ENCODE data around the gene COQ9. TPM values are rescaled to one million over a fixed set of nuclear protein-coding genes. Genes with fewer than 3 reads are reported as not detected.

The COQ9 gene
- total and polyA plus RNA-seq, 2 of the 4 experiments (the other 2 are of a cell fraction), result 57.9 to 58.5 TPM

- Histone ChIP-seq H4K91ac (ENCODE audit: insufficient read depth, low read depth, low read length) (no peak overlapping the region), H4K20me1 (ENCODE audit: insufficient read depth, low read length) (no peaks in the 10 kb centered on the region), H3K4ac (ENCODE audit: low read depth, low read length) (no peak overlapping the region), H2BK15ac (ENCODE audit: low read depth, low read length) (no peak overlapping the region), H3K4me1 (ENCODE audit: control insufficient read depth, insufficient read depth, low read length) (peaks cover 1% of the 10 kb centered on the region; the same call in 1 of the 2 replicates), H3K56ac (ENCODE audit: extremely low read depth, insufficient read depth, low read length) (no peak overlapping the region), H3K9me1 (ENCODE audit: insufficient read depth, low read length) (no peaks in the 10 kb centered on the region), H2AK5ac (ENCODE audit: low read depth, low read length) (no peak overlapping the region), H3K18ac (ENCODE audit: low read depth, low read length) (no peak overlapping the region), H2AFZ (replicated peaks; ENCODE audit: low read length, poor library complexity) (no peak overlapping the region), H3K23ac (ENCODE audit: low read depth, low read length) (no peak overlapping the region), H3K14ac (replicated peaks; ENCODE audit: low read depth, low read length) (no peak overlapping the region), H3K9me3 (ENCODE audit: control insufficient read depth, insufficient read depth, low read length) (no peaks in the 10 kb centered on the region), H3K27ac (ENCODE audit: insufficient read depth, low read length) (no peak overlapping the region), H3K4me2 (ENCODE audit: low read depth, low read length) (no peak overlapping the region), H2BK20ac (ENCODE audit: low read depth, low read length) (no peak overlapping the region), H3K4me3 (ENCODE audit: insufficient read depth, low read depth, low read length) (no peak overlapping the region), H3K79me1 (ENCODE audit: low read depth in 1 of 2, low read length in 2 of 2) (no peaks in the 10 kb centered on the region), H3K9ac (ENCODE audit: low read depth, low read length) (no peak overlapping the region), H3K27me3 (ENCODE audit: control insufficient read depth, insufficient read depth, low read length) (peaks cover 45% of the 10 kb centered on the region), H4K8ac (ENCODE audit: low read depth in 2 of 2, low read length in 2 of 2) (no peak overlapping the region), H3K36me3 (ENCODE audit: control insufficient read depth, insufficient read depth, low read length) (no peaks in the 10 kb centered on the region), H2BK5ac (ENCODE audit: low read depth, low read length, poor library complexity, severe bottlenecking) (no peak overlapping the region), H4K5ac (ENCODE audit: low read depth, low read length) (no peak overlapping the region), H2AK9ac (replicated peaks; ENCODE audit: low read depth, low read length, poor library complexity) (no peak overlapping the region), H2BK120ac (ENCODE audit: low read depth, low read length) (no peak overlapping the region)
- DNase-seq, result no peak
- intact Hi-C loops (cut with micrococcal nuclease) (no loop called here), dilution Hi-C loops (cut with HindIII; ENCODE audit: low sequenced_read_pairs, unreplicated experiment) (no loop called here), in situ Hi-C loops (cut with MboI; ENCODE audit: low sequenced_read_pairs) (loop anchor here (10.0 kb wide), 1 partner anchor 329 kb away; no protein-coding TSS in a partner anchor)
- TF ChIP-seq MAZ (IDR thresholded peaks at IDR 0.05; ENCODE audit: borderline replicate concordance, low read depth, low read length) (no peak), SMC3 (IDR thresholded peaks at IDR 0.05; ENCODE audit: low read depth, low read length) (no peak), CHD1 (IDR thresholded peaks at IDR 0.05; ENCODE audit: low read depth, low read length) (no peak), MAFK (IDR thresholded peaks at IDR 0.05; ENCODE audit: low read depth, low read length) (no peak), CEBPB (IDR thresholded peaks at IDR 0.05; ENCODE audit: low read depth, low read length) (no peak), BHLHE40 (IDR thresholded peaks at IDR 0.05; ENCODE audit: low read depth, low read length) (no peak), POLR2A (IDR thresholded peaks at IDR 0.05; ENCODE audit: low read depth, low read length) (no peak), RFX5 (IDR thresholded peaks at IDR 0.05; ENCODE audit: low read depth, low read length) (no peak), MXI1 (IDR thresholded peaks at IDR 0.05; ENCODE audit: borderline replicate concordance, low read depth, low read length) (no peak), FOS (IDR thresholded peaks at IDR 0.05; ENCODE audit: low read depth, low read length) (no peak), NFE2L2 (IDR thresholded peaks at IDR 0.05; ENCODE audit: low read depth, low read length) (no peak), RCOR1 (IDR thresholded peaks at IDR 0.05; ENCODE audit: insufficient replicate concordance, low read length) (no peak), RAD21 (IDR thresholded peaks at IDR 0.05; ENCODE audit: low read length) (no peak)
- TF ChIP-seq, protein P1, sequence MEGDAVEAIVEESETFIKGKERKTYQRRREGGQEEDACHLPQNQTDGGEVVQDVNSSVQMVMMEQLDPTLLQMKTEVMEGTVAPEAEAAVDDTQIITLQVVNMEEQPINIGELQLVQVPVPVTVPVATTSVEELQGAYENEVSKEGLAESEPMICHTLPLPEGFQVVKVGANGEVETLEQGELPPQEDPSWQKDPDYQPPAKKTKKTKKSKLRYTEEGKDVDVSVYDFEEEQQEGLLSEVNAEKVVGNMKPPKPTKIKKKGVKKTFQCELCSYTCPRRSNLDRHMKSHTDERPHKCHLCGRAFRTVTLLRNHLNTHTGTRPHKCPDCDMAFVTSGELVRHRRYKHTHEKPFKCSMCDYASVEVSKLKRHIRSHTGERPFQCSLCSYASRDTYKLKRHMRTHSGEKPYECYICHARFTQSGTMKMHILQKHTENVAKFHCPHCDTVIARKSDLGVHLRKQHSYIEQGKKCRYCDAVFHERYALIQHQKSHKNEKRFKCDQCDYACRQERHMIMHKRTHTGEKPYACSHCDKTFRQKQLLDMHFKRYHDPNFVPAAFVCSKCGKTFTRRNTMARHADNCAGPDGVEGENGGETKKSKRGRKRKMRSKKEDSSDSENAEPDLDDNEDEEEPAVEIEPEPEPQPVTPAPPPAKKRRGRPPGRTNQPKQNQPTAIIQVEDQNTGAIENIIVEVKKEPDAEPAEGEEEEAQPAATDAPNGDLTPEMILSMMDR (conservative IDR thresholded peaks at IDR 0.05; ENCODE audit: low read depth, low read length), result no peak
- TF ChIP-seq, protein P2, sequence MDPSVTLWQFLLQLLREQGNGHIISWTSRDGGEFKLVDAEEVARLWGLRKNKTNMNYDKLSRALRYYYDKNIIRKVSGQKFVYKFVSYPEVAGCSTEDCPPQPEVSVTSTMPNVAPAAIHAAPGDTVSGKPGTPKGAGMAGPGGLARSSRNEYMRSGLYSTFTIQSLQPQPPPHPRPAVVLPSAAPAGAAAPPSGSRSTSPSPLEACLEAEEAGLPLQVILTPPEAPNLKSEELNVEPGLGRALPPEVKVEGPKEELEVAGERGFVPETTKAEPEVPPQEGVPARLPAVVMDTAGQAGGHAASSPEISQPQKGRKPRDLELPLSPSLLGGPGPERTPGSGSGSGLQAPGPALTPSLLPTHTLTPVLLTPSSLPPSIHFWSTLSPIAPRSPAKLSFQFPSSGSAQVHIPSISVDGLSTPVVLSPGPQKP (IDR thresholded peaks at IDR 0.05; ENCODE audit: borderline replicate concordance, low read depth, low read length), result no peak
- TF ChIP-seq, protein P3, sequence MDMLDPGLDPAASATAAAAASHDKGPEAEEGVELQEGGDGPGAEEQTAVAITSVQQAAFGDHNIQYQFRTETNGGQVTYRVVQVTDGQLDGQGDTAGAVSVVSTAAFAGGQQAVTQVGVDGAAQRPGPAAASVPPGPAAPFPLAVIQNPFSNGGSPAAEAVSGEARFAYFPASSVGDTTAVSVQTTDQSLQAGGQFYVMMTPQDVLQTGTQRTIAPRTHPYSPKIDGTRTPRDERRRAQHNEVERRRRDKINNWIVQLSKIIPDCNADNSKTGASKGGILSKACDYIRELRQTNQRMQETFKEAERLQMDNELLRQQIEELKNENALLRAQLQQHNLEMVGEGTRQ (IDR thresholded peaks at IDR 0.05; ENCODE audit: low read depth, low read length), result no peak
- POLR2A ChIA-PET (ENCODE audit: unreplicated experiment), result no interaction called here
- no peak for ATAC-seq (ENCODE audit: low read depth)
- BruUV-seq (replicated peaks), result no TSS peak
- WGBS, 2 experiments (ENCODE audit: extremely low coverage in 2 of 2, insufficient read length in 1 of 2), result no CpG with 5 or more reads among the region's 7 CpGs
- CTCF ChIA-PET, result interaction anchor here (1.8 kb wide), 1 partner anchor 9 kb away, joined by 4 read pairs; no protein-coding TSS in a partner anchor
Observed at GRCh38 chr16:57413733-57414132, 33.5 kb upstream of the COQ9 start.
